ENCODE results near the gene B3GALT2.

GRCh38 chr1:193216920-193217319 lies 30.5 kb upstream of the B3GALT2 start:
- TF ChIP-seq CTCF (IDR thresholded peaks at IDR 0.05) (no peak), POLR2A (IDR thresholded peaks at IDR 0.05) (no peak)
